HG02840 (cell line): ENCODE results near the gene LRP5.
"Not testable (repeated sequence)": the region's sequence is repeated elsewhere in the genome, so short reads cannot be mapped to it uniquely, and the experiment has no call there.

Experiments used
- ATAC-seq: cut with Tn5 transposase; IDR thresholded peaks from one replicate; pipeline ENCODE4 v1.9.1; 2021; ENCODE audit warnings: mild to moderate bottlenecking, moderate library complexity, moderate number of reproducible peaks; ENCODE audit not compliant: unreplicated experiment, low FRiP score

Gene LRP5

GRCh38 chr11:68279676-68280075 is 32.7 kb upstream of the LRP5 start:
- no peak for ATAC-seq

- no peak for ATAC-seq
Observed at GRCh38 chr11:68282141-68282860, 30.1 kb upstream of the LRP5 start.

- no peak for ATAC-seq
Observed at GRCh38 chr11:68282861-68283230, 29.5 kb upstream of the LRP5 start.

GRCh38 chr11:68284588-68284987 is 27.8 kb upstream of the LRP5 start:
- not testable (repeated sequence) for ATAC-seq

- ATAC-seq: no peak
Observed at GRCh38 chr11:68287419-68287818, 25.0 kb upstream of the LRP5 start.

- ATAC-seq: no peak
Observed at GRCh38 chr11:68289456-68289855, 22.9 kb upstream of the LRP5 start.

- ATAC-seq: no peak
Observed at GRCh38 chr11:68293708-68294107, 18.7 kb upstream of the LRP5 start.

- ATAC-seq: no peak
Observed at GRCh38 chr11:68295271-68295670, 17.1 kb upstream of the LRP5 start.

- ATAC-seq: no peak
Observed at GRCh38 chr11:68295940-68296339, 16.5 kb upstream of the LRP5 start.

- no peak for ATAC-seq
Observed at GRCh38 chr11:68296344-68297051, 15.9 kb upstream of the LRP5 start.

- ATAC-seq: no peak
Observed at GRCh38 chr11:68297052-68297378, 15.4 kb upstream of the LRP5 start.

GRCh38 chr11:68297494-68297811 is 14.9 kb upstream of the LRP5 start:
- ATAC-seq: no peak

- no peak for ATAC-seq
Observed at GRCh38 chr11:68297812-68298658, 14.4 kb upstream of the LRP5 start.

- ATAC-seq: no peak
Observed at GRCh38 chr11:68298659-68299516, 13.5 kb upstream of the LRP5 start.

- ATAC-seq: not testable (repeated sequence)
Observed at GRCh38 chr11:68299517-68299879, 12.9 kb upstream of the LRP5 start.

GRCh38 chr11:68300076-68300830 is 12.1 kb upstream of the LRP5 start:
- ATAC-seq: no peak

- ATAC-seq: no peak
Observed at GRCh38 chr11:68302256-68302655, 10.1 kb upstream of the LRP5 start.

GRCh38 chr11:68302670-68303069 is 9.7 kb upstream of the LRP5 start:
- ATAC-seq: no peak

GRCh38 chr11:68303083-68303482 is 9.3 kb upstream of the LRP5 start:
- ATAC-seq: no peak
